Measurements from ENCODE around the gene SASS6. TPM values are rescaled to one million over a fixed set of nuclear protein-coding genes. Genes with fewer than 3 reads are reported as not detected.
A peak's percentile ranks its signal among the peaks of the same experiment; 100 is the strongest.

Gene SASS6
- total RNA-seq, result 2.4 TPM

GRCh38 chr1:100132566-100133477 lies at the start of gene SASS6, which contains the start of gene TRMT13:
SASS6 (minus strand) TSS chr1:100132930; CDS start chr1:100132814, 116 bp downstream.
TRMT13 (plus strand) TSS chr1:100133163; CDS start chr1:100133169, 6 bp downstream.
- peak; percentile 98 for DNase-seq (ENCODE audit: low spot score)

- no peak for DNase-seq (ENCODE audit: low spot score)
These were observed 45.4 kb upstream of the SASS6 start, which contains the start of gene LRRC39 for GRCh38 chr1:100178091-100178490. LRRC39 (minus strand) TSS chr1:100178256; CDS start chr1:100168516, 9,740 bp downstream.

- no peak for DNase-seq (ENCODE audit: low spot score)
These were observed 44.7 kb upstream of the SASS6 start for GRCh38 chr1:100177295-100178041.

GRCh38 chr1:100168051-100168450 lies 35.3 kb upstream of the SASS6 start:
- no peak for DNase-seq (ENCODE audit: low spot score)

GRCh38 chr1:100164702-100165101 lies 32.0 kb upstream of the SASS6 start:
- no peak for DNase-seq (ENCODE audit: low spot score)

GRCh38 chr1:100164216-100164615 lies 31.5 kb upstream of the SASS6 start:
- no peak for DNase-seq (ENCODE audit: low spot score)

- DNase-seq (ENCODE audit: low spot score), result no peak
These were observed 30.2 kb upstream of the SASS6 start for GRCh38 chr1:100162881-100163280.

- no peak for DNase-seq (ENCODE audit: low spot score)
These were observed 19.5 kb upstream of the SASS6 start for GRCh38 chr1:100152271-100152670.

- DNase-seq (ENCODE audit: low spot score), result no peak
These were observed 18.9 kb upstream of the SASS6 start for GRCh38 chr1:100151679-100152078.

GRCh38 chr1:100147875-100148274 lies 15.1 kb upstream of the SASS6 start:
- no peak for DNase-seq (ENCODE audit: low spot score)

GRCh38 chr1:100146958-100147357 lies 14.2 kb upstream of the SASS6 start:
- no peak for DNase-seq (ENCODE audit: low spot score)

GRCh38 chr1:100145116-100145515 lies 12.4 kb upstream of the SASS6 start:
- no peak for DNase-seq (ENCODE audit: low spot score)

- DNase-seq (ENCODE audit: low spot score), result no peak
These were observed 9.6 kb upstream of the SASS6 start for GRCh38 chr1:100142343-100142742.

GRCh38 chr1:100141192-100141591 lies 8.5 kb upstream of the SASS6 start:
- DNase-seq (ENCODE audit: low spot score), result no peak

GRCh38 chr1:100137602-100138001 lies 4.9 kb upstream of the SASS6 start:
- DNase-seq (ENCODE audit: low spot score), result no peak

- no peak for DNase-seq (ENCODE audit: low spot score)
These were observed 2.1 kb upstream of the SASS6 start for GRCh38 chr1:100134872-100135271.

- no peak for DNase-seq (ENCODE audit: low spot score)
These were observed 1.1 kb downstream of the SASS6 start for GRCh38 chr1:100131623-100132022.

- no peak for DNase-seq (ENCODE audit: low spot score)
These were observed 2.1 kb downstream of the SASS6 start for GRCh38 chr1:100130552-100131077.

GRCh38 chr1:100127226-100127625 lies 5.5 kb downstream of the SASS6 start:
- DNase-seq (ENCODE audit: low spot score), result no peak

GRCh38 chr1:100122177-100122576 lies 10.6 kb downstream of the SASS6 start:
- DNase-seq (ENCODE audit: low spot score), result no peak

- DNase-seq (ENCODE audit: low spot score), result no peak
These were observed 17.2 kb downstream of the SASS6 start for GRCh38 chr1:100115524-100115923.

- DNase-seq (ENCODE audit: low spot score), result no peak
These were observed 23.1 kb downstream of the SASS6 start for GRCh38 chr1:100109554-100110066.

Data from ureter (tissue), 1 donor.